Calu3 (cell line): ENCODE data around the gene TAL1. TPM values are rescaled to one million over a fixed set of nuclear protein-coding genes. Genes with fewer than 3 reads are reported as not detected.

Experiments used
- BruUV-seq: library from RNA; stranded (reverse); fragments of 400-500 nt; replicated peaks from 2 replicates; lab custom pipeline; 2021; lab: Mats Ljungman, UMichigan
- CTCF ChIA-PET: fragments of 300-600 bp; sonication (Branson Sonifier 250); formaldehyde crosslinking; loops from one replicate; lab custom pipeline; 2022; ENCODE audit warnings: antibody characterized with exemption; lab: Charles Lee
- DNase-seq: peaks from one replicate; pipeline ENCODE4 v3.0.0; 2022
- H3K27ac Mint-ChIP-seq: one replicate; pipeline ENCODE4 v1.8.0; 2022; ENCODE audit warnings: mixed read lengths; ENCODE audit not compliant: unreplicated experiment
- H3K27me3 Mint-ChIP-seq: one replicate; pipeline ENCODE4 v1.8.0; 2022; ENCODE audit warnings: mixed read lengths; ENCODE audit not compliant: unreplicated experiment
- H3K36me3 Mint-ChIP-seq: one replicate; pipeline ENCODE4 v1.8.0; 2022; ENCODE audit warnings: mild to moderate bottlenecking, moderate library complexity, mixed read lengths; ENCODE audit not compliant: insufficient read depth, unreplicated experiment
- H3K4me1 Mint-ChIP-seq: one replicate; pipeline ENCODE4 v1.8.0; 2022; ENCODE audit warnings: mild to moderate bottlenecking, low read depth, mixed read lengths; ENCODE audit not compliant: unreplicated experiment
- H3K4me3 Mint-ChIP-seq: one replicate; pipeline ENCODE4 v1.8.0; 2022; ENCODE audit warnings: mild to moderate bottlenecking, low read depth, moderate library complexity, mixed read lengths; ENCODE audit not compliant: unreplicated experiment
- H3K9me3 Mint-ChIP-seq: one replicate; pipeline ENCODE4 v1.8.0; 2022; ENCODE audit warnings: low read depth, mixed read lengths; ENCODE audit not compliant: unreplicated experiment
- CTCF ChIP-seq: fragments of 200-600 bp; IDR thresholded peaks from one replicate; pipeline ENCODE4 v1.8.0; 2022; ENCODE audit warnings: antibody characterized with exemption; ENCODE audit not compliant: unreplicated experiment
- intact Hi-C: fragments of 100-400 bp; cut with micrococcal nuclease; formaldehyde crosslinking; loops from one replicate; pipeline ENCODE4 v1.10.0; 2022; ENCODE audit not compliant: unreplicated experiment
- total RNA-seq: library from RNA; stranded (reverse); gene quantifications from 2 replicates; pipeline ENCODE4 v1.2.3, GENCODE V29; 2022

TAL1 gene
- total RNA-seq, 1 experiment from 2014 or later, result not detected

GRCh38 chr1:47192458-47193384, 39.3 kb downstream of the TAL1 start:
- intact Hi-C loops, result loop anchor here (10.0 kb wide), 1 partner anchor 232 kb away; no protein-coding TSS in a partner anchor
- Mint-ChIP-seq H3K36me3 (peaks cover 46% of the 10 kb centered on the region), H3K4me1 (peaks cover 55% of the 10 kb centered on the region), H3K9me3 (no peaks in the 10 kb centered on the region), H3K27ac (peak overlapping the region; percentile 83), H3K27me3 (peaks cover 2% of the 10 kb centered on the region), H3K4me3 (peak overlapping the region; percentile 87)
- DNase-seq, result peak; percentile 82
- peak; percentile 96 for TF ChIP-seq CTCF
- no TSS peak for BruUV-seq
- CTCF ChIA-PET, result interaction anchor here (1.0 to 4.8 kb wide), 8 partner anchors 10 to 141 kb away, joined by 3 to 92 read pairs (median 4); partner anchors contain the start of gene CMPK1

GRCh38 chr1:47191940-47192457, 40.0 kb downstream of the TAL1 start:
- Mint-ChIP-seq H3K4me3 (peak overlapping the region; percentile 87), H3K27ac (peak overlapping the region; percentile 83), H3K9me3 (no peaks in the 10 kb centered on the region), H3K4me1 (peaks cover 62% of the 10 kb centered on the region), H3K27me3 (no peaks in the 10 kb centered on the region), H3K36me3 (peaks cover 53% of the 10 kb centered on the region)
- TF ChIP-seq CTCF, result no peak
- no peak for DNase-seq
- BruUV-seq, result no TSS peak
- intact Hi-C loops, result loop anchor here (10.0 kb wide), 1 partner anchor 233 kb away; no protein-coding TSS in a partner anchor
- CTCF ChIA-PET, result interaction anchor here (1.2 to 4.8 kb wide), 6 partner anchors 9 to 71 kb away, joined by 3 to 92 read pairs (median 6); no protein-coding TSS in a partner anchor

- intact Hi-C loops, result loop anchor here (10.0 kb wide), 1 partner anchor 234 kb away; no protein-coding TSS in a partner anchor
Measured at GRCh38 chr1:47190857-47191256, 41.2 kb downstream of the TAL1 start.

More at GRCh38 chr1:47190857-47191256, 41.2 kb downstream of the TAL1 start:
- Mint-ChIP-seq H3K27ac (peak overlapping the region; percentile 83), H3K4me1 (peaks cover 73% of the 10 kb centered on the region), H3K9me3 (no peaks in the 10 kb centered on the region), H3K36me3 (peaks cover 64% of the 10 kb centered on the region), H3K27me3 (no peaks in the 10 kb centered on the region), H3K4me3 (peak overlapping the region; percentile 87)
- TSS peak; percentile 83 for BruUV-seq
- CTCF ChIA-PET, result interaction anchor here (0.5 to 4.8 kb wide), 7 partner anchors 12 to 535 kb away, joined by 3 to 92 read pairs (median 4); no protein-coding TSS in a partner anchor
- TF ChIP-seq CTCF, result no peak
- no peak for DNase-seq
